ENCODE results near the gene YTHDC2. TPM values are rescaled to one million over a fixed set of nuclear protein-coding genes. Genes with fewer than 3 reads are reported as not detected.
"Not testable (repeated sequence)": the region's sequence is repeated elsewhere in the genome, so short reads cannot be mapped to it uniquely, and the experiment has no call there.

The YTHDC2 gene
- polyA plus RNA-seq, 3 donors, result 25.3 to 34.7 (median 32.8) TPM

- DNase-seq (ENCODE audit: low read depth in 3 of 3, low spot score in 2 of 3), result no peak
Observed at GRCh38 chr5:113598926-113599325, 85.4 kb downstream of the YTHDC2 start.

GRCh38 chr5:113600255-113600905 is 86.9 kb downstream of the YTHDC2 start:
- no peak for DNase-seq (ENCODE audit: low read depth in 3 of 3, low spot score in 2 of 3)

- DNase-seq (ENCODE audit: low read depth in 3 of 3, low spot score in 2 of 3), result no peak
Observed at GRCh38 chr5:113601423-113601822, 87.9 kb downstream of the YTHDC2 start.

GRCh38 chr5:113603246-113603645 is 89.8 kb downstream of the YTHDC2 start:
- DNase-seq (ENCODE audit: low read depth in 3 of 3, low spot score in 2 of 3), result not testable (repeated sequence)

GRCh38 chr5:113606298-113607134 is 93.0 kb downstream of the YTHDC2 start:
- peak in 2 of 3 donors; percentile 21 to 34 for DNase-seq (ENCODE audit: low read depth in 3 of 3, low spot score in 2 of 3)

- no peak for DNase-seq (ENCODE audit: low read depth in 3 of 3, low spot score in 2 of 3)
Observed at GRCh38 chr5:113607361-113607760, 93.9 kb downstream of the YTHDC2 start.

- DNase-seq (ENCODE audit: low read depth in 3 of 3, low spot score in 2 of 3), result no peak
Observed at GRCh38 chr5:113608113-113608596, 94.7 kb downstream of the YTHDC2 start.

- DNase-seq (ENCODE audit: low read depth in 3 of 3, low spot score in 2 of 3), result no peak
Observed at GRCh38 chr5:113612060-113612496, 98.6 kb downstream of the YTHDC2 start.

DNA sequence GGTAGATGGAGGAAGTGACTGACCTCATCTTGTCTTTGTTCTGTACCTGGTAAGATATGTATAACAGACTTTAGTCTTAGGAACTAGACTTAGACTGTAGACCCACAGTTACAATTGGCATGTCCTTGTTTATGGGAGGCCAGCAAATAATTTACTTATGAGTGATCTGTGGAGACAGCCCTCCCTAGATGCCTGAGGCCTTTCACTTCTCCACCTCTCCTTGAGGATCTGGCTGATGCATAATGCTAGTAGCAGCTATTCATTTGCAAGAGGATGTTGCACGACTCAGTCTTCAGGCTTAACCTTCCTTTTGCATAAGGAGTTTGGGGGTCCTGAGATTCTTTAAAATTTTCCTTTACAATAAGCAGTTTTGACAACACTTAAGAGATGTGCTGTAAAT is 100.7 kb downstream of the YTHDC2 start:
- DNase-seq (ENCODE audit: low read depth in 3 of 3, low spot score in 2 of 3), result no peak

GRCh38 chr5:113615708-113616107 is 102.2 kb downstream of the YTHDC2 start:
- DNase-seq (ENCODE audit: low read depth in 3 of 3, low spot score in 2 of 3), result no peak

DNA sequence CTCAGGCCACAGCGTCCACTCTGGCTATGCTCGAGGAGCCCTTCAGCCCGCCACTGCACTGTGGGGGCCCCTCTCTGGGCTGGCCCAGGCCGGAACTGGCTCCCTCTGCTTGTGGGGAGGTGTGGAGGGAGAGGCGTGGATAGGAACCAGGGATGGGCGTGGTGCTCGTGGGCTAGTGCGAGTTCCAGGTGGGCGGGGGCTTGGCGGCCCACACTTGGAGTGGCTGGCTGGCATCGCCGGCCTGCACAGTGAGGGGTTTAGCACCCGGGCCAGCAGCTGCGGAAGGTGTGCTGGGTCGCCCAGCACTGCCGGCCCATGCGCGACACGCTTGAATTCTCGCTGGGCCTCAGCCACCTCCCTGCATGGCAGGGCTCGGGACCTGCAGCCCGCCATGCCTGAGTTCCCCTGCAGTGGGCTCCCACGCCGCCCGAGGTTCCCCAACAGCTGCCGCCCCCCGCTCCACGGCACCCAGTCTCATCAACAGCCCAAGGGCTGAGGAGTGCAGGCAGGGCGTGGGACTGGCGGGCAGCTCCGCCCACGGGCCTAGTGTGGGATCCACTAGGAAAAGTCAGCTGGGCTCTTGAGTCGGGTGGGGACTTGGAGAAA is 103.8 kb downstream of the YTHDC2 start:
- DNase-seq (ENCODE audit: low read depth in 3 of 3, low spot score in 2 of 3), result no peak

DNA sequence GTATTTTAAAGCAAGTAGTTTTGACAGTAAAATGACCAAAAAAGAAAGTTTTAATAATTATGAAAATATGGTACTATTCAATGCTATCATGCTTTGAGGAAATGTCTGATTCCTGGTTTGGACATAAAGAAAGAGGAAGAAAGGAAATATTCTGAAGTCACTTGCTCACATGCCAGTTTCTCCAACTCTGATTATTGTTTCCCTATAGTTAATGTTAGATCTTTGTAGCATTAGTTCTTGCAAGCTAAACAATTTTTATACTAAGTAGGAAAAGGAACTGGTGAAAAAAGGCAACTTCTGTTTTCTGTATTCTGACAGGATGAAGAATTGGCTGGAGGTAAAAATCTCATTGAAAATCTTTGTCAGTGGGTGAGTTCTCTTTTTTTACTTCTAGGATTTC is 119.5 kb downstream of the YTHDC2 start:
- no peak for DNase-seq (ENCODE audit: low read depth in 3 of 3, low spot score in 2 of 3)

DNA sequence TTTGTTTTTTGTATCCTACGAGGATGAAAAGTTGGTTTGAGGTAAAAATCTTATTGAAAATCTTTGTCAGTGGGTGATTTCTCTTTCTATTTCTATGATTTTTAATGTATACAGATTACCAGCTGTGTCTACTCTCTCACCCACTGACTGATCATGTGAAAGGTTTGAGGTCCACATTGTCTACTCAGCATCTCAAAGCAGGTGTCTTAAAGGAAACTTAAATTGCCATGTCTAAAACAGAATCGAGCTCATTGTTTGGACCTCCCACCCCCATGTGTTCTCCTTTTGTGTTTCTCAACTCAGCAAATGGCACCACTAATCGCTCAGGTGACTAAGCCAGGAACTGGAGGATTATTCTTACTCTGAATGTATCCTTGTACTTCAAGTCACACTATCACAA is 121.5 kb downstream of the YTHDC2 start:
- DNase-seq (ENCODE audit: low read depth in 3 of 3, low spot score in 2 of 3), result no peak

DNA sequence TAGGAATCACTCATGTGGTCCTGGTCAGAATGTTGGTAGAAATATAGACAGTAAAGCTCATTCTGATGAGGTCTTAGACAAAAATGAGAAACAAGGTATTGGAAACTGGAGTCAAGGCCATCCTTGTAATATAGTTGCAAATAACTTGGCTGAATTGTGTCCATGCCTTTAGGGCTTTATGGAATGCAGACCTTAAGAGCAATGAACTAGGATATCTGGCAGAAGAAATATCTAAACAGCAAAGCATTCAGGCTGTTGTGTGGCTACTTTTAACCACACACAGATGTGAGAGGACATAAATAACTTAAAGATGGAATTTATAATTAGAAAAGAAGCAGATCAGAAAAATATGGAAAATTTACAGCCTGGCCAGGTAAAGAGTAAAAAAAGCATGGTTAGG is 128.2 kb downstream of the YTHDC2 start:
- DNase-seq (ENCODE audit: low read depth in 3 of 3, low spot score in 2 of 3), result no peak

Other genes starting within 250 kb of the YTHDC2 start
- under 1 TPM in 1 of 3 donors, not detected in 2; 0.08 TPM for gene TSSK1B, start 78.7 kb upstream of the YTHDC2 start, polyA plus RNA-seq (ENCODE audit: insufficient read length in 3 of 3)
- gene MCC, start 25.2 kb upstream of the YTHDC2 start, polyA plus RNA-seq (ENCODE audit: insufficient read length in 3 of 3), result 10 to 100 TPM; 27.5 to 32.1 (median 31.6) TPM

All from right renal cortex interstitium (tissue), 3 donors.